Caco-2 (cell line): ENCODE measurements around the gene DDX46. TPM values are rescaled to one million over a fixed set of nuclear protein-coding genes. Genes with fewer than 3 reads are reported as not detected.
A peak's percentile ranks its signal among the peaks of the same experiment; 100 is the strongest.

Experiments used
- BruUV-seq: library from RNA; stranded (reverse); fragments of 400-500 nt; replicated peaks from 2 replicates; lab custom pipeline; 2021; lab: Mats Ljungman, UMichigan
- CTCF ChIA-PET: fragments of 300-600 bp; sonication (Branson Sonifier 250); formaldehyde crosslinking; loops from one replicate; lab custom pipeline; 2022; ENCODE audit warnings: antibody characterized with exemption; lab: Charles Lee
- POLR2A ChIA-PET: fragments of 300-600 bp; sonication (Branson Sonifier 250); formaldehyde crosslinking; loops from one replicate; lab custom pipeline; 2022; ENCODE audit warnings: antibody characterized with exemption; lab: Charles Lee
- DNase-seq, 2 experiments: peaks; one replicate each; pipeline versions ENCODE4 v3.0.0 to v3.0.0-alpha.2; 2020 to 2022
- H3K27me3 ChIP-seq: replicated peaks from 2 replicates; pipeline ENCODE4 v1.6.0; 2011; ENCODE audit warnings: low read length; ENCODE audit not compliant: control insufficient read depth, insufficient read depth
- H3K36me3 ChIP-seq: 2 replicates; pipeline ENCODE4 v1.5.1; 2011; ENCODE audit warnings: low read length; ENCODE audit not compliant: control insufficient read depth, insufficient read depth
- H3K4me1 ChIP-seq: fragments of 250-450 bp; sonication (Bioruptor Pico); 2 replicates; pipeline ENCODE4 v1.5.1; 2020; ENCODE audit warnings: mild to moderate bottlenecking
- H3K4me3 ChIP-seq: 2 replicates; pipeline ENCODE4 v1.5.1; 2011; ENCODE audit warnings: low read depth, mild to moderate bottlenecking, control low read depth, low read length
- H3K9me3 ChIP-seq: fragments of 250-450 bp; sonication (Bioruptor Pico); 2 replicates; pipeline ENCODE4 v1.5.1; 2020; ENCODE audit warnings: mild to moderate bottlenecking, moderate library complexity
- H3K27ac Mint-ChIP-seq: one replicate; pipeline ENCODE4 v1.8.0; 2022; ENCODE audit warnings: mixed read lengths; ENCODE audit not compliant: unreplicated experiment
- H3K27me3 Mint-ChIP-seq: one replicate; pipeline ENCODE4 v1.8.0; 2022; ENCODE audit warnings: mixed read lengths; ENCODE audit not compliant: insufficient read depth, unreplicated experiment
- H3K36me3 Mint-ChIP-seq: one replicate; pipeline ENCODE4 v1.8.0; 2022; ENCODE audit warnings: mild to moderate bottlenecking, mixed read lengths; ENCODE audit not compliant: insufficient read depth, unreplicated experiment
- H3K4me1 Mint-ChIP-seq: one replicate; pipeline ENCODE4 v1.8.0; 2022; ENCODE audit warnings: low read depth, mixed read lengths; ENCODE audit not compliant: unreplicated experiment
- H3K4me3 Mint-ChIP-seq: one replicate; pipeline ENCODE4 v1.8.0; 2022; ENCODE audit warnings: mild to moderate bottlenecking, moderate library complexity, mixed read lengths; ENCODE audit not compliant: unreplicated experiment
- H3K9me3 Mint-ChIP-seq: one replicate; pipeline ENCODE4 v1.8.0; 2022; ENCODE audit warnings: mixed read lengths; ENCODE audit not compliant: unreplicated experiment
- intact Hi-C: fragments of 100-400 bp; cut with micrococcal nuclease; formaldehyde crosslinking; loops from one replicate; pipeline ENCODE4 v1.10.0; 2022; ENCODE audit not compliant: unreplicated experiment
- total RNA-seq: library from RNA; stranded (reverse); gene quantifications from 2 replicates; pipeline ENCODE4 v1.2.3, GENCODE V29; 2022
- TF ChIP-seq, protein P1 (sequence below), 2 experiments: fragments of 200-600 bp in 1 of 2; IDR thresholded peaks; 1 replicate in 1 of 2; 2 replicates in 1 of 2; pipeline versions ENCODE4 v1.5.1 to v1.8.0; 2011 to 2022; ENCODE audit warnings: antibody characterized with exemption in 1 of 2, control low read depth in 1 of 2, inconsistent platforms in 1 of 2, low read depth in 1 of 2, low read length in 1 of 2, mild to moderate bottlenecking in 1 of 2, moderate library complexity in 1 of 2; ENCODE audit not compliant: insufficient read depth in 1 of 2, severe bottlenecking in 1 of 2, unreplicated experiment in 1 of 2

The DDX46 gene
- total RNA-seq, 1 experiment from 2014 or later, result 96.1 TPM

DNA sequence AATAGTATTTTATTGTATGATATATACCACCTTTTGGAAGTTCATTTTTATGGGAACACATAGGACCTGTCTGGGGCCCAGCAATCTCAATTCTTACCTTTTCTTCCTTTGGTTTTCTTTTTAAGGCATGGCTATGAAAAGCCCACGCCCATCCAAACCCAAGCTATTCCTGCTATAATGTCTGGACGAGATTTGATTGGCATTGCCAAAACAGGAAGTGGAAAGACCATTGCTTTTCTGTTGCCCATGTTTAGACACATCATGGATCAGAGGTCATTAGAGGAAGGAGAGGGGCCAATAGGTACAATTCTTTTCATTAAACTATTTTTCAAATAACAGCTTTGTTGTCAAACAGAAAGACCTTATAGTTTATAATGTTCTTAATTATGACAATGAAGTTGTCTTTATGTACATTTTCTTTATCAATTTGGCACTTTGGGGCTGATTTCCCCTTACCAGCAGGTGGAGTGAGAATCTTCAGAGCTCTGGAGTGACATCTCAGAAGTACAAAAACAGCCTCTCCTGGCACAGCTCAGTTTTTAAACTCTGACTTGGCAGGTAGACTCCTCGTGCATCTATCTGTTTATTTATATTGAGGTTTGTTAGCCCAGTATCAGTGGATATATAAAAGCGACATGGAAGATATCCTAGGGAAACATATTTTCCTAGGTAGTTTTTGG lies 25.8 kb downstream of the DDX46 start:
- intact Hi-C loops, result no loop called here
- POLR2A ChIA-PET, result no interaction called here
- BruUV-seq, result no TSS peak

DNA sequence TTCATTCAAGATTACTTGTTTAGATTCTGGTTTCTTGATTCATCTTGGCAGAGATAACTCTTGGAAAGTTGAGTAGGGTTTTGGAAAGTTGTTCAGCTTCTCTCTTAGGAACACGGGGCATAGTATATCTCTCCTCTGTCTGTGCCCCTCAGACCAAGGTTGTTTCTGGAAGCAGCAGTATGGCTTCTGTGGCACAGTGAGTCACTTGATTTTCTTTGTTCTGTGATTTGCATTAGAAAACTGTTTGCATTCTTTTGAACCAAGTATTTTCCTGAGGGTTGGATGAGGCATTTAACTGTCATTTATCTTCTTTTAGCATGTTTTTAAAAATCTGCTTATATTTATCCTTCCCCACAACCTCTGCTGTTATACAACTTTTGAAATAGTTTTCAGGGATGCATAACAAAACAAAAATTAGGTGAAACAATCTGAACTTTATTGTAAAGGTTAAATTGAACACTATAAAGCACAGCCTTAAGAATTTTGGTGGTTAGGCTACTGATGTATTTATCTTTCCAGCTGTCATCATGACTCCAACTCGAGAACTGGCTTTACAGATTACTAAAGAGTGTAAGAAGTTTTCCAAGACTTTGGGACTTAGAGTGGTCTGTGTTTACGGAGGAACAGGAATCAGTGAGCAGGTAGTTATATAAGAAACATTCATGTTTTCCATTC lies 26.5 kb downstream of the DDX46 start:
- Mint-ChIP-seq H3K27ac (no peak overlapping the region), H3K27me3 (no peaks in the 10 kb centered on the region), H3K36me3 (peaks cover 93% of the 10 kb centered on the region), H3K9me3 (no peaks in the 10 kb centered on the region), H3K4me1 (no peaks in the 10 kb centered on the region), H3K4me3 (no peak overlapping the region)
- Histone ChIP-seq H3K36me3 (peaks cover 2% of the 10 kb centered on the region; the same call in 1 of the 2 replicates), H3K4me1 (no peaks in the 10 kb centered on the region), H3K4me3 (no peak overlapping the region), H3K27me3 (no peaks in the 10 kb centered on the region), H3K9me3 (no peaks in the 10 kb centered on the region)
- no peak for DNase-seq
- no TSS peak for BruUV-seq
- POLR2A ChIA-PET, result no interaction called here
- intact Hi-C loops, result no loop called here
- CTCF ChIA-PET, result interaction anchor here (0.6 to 1.0 kb wide), 2 partner anchors 120 to 1313 kb away, joined by 3 to 5 read pairs; partner anchors contain the start of gene PCBD2
- TF ChIP-seq, protein P1, sequence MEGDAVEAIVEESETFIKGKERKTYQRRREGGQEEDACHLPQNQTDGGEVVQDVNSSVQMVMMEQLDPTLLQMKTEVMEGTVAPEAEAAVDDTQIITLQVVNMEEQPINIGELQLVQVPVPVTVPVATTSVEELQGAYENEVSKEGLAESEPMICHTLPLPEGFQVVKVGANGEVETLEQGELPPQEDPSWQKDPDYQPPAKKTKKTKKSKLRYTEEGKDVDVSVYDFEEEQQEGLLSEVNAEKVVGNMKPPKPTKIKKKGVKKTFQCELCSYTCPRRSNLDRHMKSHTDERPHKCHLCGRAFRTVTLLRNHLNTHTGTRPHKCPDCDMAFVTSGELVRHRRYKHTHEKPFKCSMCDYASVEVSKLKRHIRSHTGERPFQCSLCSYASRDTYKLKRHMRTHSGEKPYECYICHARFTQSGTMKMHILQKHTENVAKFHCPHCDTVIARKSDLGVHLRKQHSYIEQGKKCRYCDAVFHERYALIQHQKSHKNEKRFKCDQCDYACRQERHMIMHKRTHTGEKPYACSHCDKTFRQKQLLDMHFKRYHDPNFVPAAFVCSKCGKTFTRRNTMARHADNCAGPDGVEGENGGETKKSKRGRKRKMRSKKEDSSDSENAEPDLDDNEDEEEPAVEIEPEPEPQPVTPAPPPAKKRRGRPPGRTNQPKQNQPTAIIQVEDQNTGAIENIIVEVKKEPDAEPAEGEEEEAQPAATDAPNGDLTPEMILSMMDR (IDR thresholded peaks at IDR 0.05; ENCODE audit: insufficient read depth in 1 of 2, low read depth in 1 of 2, low read length in 1 of 2, severe bottlenecking in 1 of 2, unreplicated experiment in 1 of 2), result no peak

More for the DNA sequence above, 25.8 kb downstream of the DDX46 start:
- CTCF ChIA-PET, result interaction anchor here (0.6 to 1.0 kb wide), 2 partner anchors 121 to 1314 kb away, joined by 3 to 5 read pairs; partner anchors contain the start of gene PCBD2
- Histone ChIP-seq H3K9me3 (no peaks in the 10 kb centered on the region), H3K36me3 (peaks cover 2% of the 10 kb centered on the region; the same call in 1 of the 2 replicates), H3K4me3 (no peak overlapping the region), H3K27me3 (no peaks in the 10 kb centered on the region), H3K4me1 (no peaks in the 10 kb centered on the region)
- peaks cover 93% of the 10 kb centered on the region for H3K36me3 Mint-ChIP-seq
- TF ChIP-seq, protein P1 (IDR thresholded peaks at IDR 0.05; ENCODE audit: insufficient read depth in 1 of 2, low read depth in 1 of 2, low read length in 1 of 2, severe bottlenecking in 1 of 2, unreplicated experiment in 1 of 2), result peak in 1 of 2 experiments; percentile 21
- H3K4me3 Mint-ChIP-seq, result no peak overlapping the region
- no peak for DNase-seq
- no peaks in the 10 kb centered on the region for H3K4me1 Mint-ChIP-seq
- no peaks in the 10 kb centered on the region for H3K9me3 Mint-ChIP-seq
- no peak overlapping the region for H3K27ac Mint-ChIP-seq
- H3K27me3 Mint-ChIP-seq, result no peaks in the 10 kb centered on the region

DNA sequence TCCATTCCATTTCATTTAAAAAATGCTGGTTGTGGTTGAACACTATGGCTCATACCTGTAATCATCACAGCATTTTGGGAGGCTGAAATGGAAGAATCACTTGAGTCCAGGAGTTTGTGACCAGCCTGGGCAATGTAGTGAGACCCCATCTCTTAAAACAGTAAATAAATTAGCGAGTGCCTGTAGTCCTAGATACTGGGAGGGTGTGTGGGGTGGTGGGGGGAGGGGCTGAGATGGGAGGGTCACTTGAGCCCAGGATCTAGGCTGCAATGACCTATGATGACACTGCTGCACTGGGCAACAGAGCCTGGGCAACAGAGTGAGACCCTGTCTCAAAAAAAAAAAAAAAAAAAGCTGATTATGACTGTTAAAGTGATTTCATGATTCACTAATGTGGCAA lies 29.1 kb downstream of the DDX46 start:
- no TSS peak for BruUV-seq
- H3K4me1 Mint-ChIP-seq, result no peaks in the 10 kb centered on the region
- no peaks in the 10 kb centered on the region for H3K27me3 Mint-ChIP-seq
- DNase-seq, result no peak
- TF ChIP-seq, protein P1 (IDR thresholded peaks at IDR 0.05; ENCODE audit: insufficient read depth in 1 of 2, low read depth in 1 of 2, low read length in 1 of 2, severe bottlenecking in 1 of 2, unreplicated experiment in 1 of 2), result no peak
- no peak overlapping the region for H3K4me3 ChIP-seq
- no peak overlapping the region for H3K27ac Mint-ChIP-seq
- ChIA-PET POLR2A (no interaction called here), CTCF (no interaction called here)
- H3K36me3 ChIP-seq, result no peaks in the 10 kb centered on the region
- no peaks in the 10 kb centered on the region for H3K9me3 ChIP-seq
- peaks cover 92% of the 10 kb centered on the region for H3K36me3 Mint-ChIP-seq
- no peak overlapping the region for H3K4me3 Mint-ChIP-seq
- no peaks in the 10 kb centered on the region for H3K4me1 ChIP-seq
- intact Hi-C loops, result no loop called here
- no peaks in the 10 kb centered on the region for H3K9me3 Mint-ChIP-seq
- no peaks in the 10 kb centered on the region for H3K27me3 ChIP-seq
